ENCODE measurements around the gene NFIB.

DNA sequence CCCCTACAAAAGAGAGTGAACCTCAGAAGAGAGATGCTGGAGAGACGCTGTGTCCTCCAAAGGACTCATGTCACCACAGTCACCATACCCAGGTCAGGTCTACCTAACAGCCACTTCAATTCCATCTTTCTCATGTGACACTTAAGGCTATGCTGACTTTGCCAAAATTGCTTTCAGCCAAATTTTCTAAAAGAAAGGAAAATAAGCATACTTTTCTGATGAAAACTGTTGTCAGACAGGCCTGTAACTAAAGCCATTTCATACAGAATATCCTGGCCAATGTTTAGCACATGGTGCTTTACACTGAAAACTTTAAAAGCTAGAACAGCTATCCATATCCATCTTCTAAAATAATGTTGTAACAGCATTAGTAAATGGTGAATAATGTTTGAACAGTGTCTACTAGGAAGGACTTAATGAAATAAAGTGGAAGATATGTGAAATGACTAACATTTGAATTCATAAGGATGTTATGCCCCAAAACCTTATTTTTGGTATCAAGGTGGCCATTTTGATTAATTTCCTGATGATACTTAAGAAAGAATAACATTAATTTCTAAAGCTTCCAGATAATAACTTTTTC, 97.2 kb downstream of the NFIB start:
- TF ChIP-seq CTCF (IDR thresholded peaks at IDR 0.05) (no peak), POLR2A (IDR thresholded peaks at IDR 0.05) (no peak)
